Measurements from ENCODE around the gene C4orf50.

The C4orf50 gene

DNA sequence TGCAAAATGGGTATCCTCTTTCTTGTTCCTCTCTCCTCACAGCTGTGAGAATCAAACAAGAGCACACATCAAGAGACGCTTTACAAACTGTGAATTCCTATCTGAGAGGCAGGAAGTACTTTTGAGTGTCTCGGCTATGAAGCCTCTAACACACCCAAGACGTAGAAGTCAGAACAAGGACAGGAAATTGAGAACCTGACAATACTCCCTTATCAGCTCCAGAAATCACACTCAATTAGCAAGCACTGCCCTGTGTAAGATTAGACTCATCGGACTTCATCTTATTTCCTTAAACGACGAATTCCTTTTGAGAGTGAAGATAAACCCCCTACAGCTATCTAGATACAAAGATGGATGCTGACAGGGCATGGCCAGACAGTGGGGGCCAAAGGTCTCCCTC, 74.7 kb downstream of the C4orf50 start:
- no peak for DNase-seq (ENCODE audit: low read depth in 2 of 2)

- no peak for DNase-seq (ENCODE audit: low read depth in 2 of 2)
Measured at GRCh38 chr4:5942947-5943346, 75.3 kb downstream of the C4orf50 start.

DNA sequence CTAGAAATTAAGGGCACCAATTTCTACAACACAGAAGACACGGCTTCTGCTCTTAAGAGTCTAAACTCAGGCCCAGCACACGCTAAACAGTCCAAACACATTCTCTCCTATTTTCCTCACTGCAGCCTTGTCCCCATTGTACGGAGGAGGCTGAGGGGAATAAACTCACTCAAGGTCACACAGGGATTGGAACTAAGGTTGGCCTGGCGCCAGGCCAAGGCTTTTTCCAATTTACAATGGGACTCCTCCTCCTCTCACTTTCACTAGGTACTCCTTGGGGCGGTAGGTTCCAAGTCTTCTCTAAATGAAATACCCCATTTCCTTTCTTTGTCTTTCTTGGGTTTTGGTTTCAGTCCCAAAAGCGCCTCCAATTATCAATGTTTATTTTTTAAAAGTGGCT, 76.6 kb downstream of the C4orf50 start:
- DNase-seq (ENCODE audit: low read depth in 2 of 2): no peak

GRCh38 chr4:5940470-5941203, 77.6 kb downstream of the C4orf50 start:
- no peak for DNase-seq (ENCODE audit: low read depth in 2 of 2)

GRCh38 chr4:5933996-5934831, 84.0 kb downstream of the C4orf50 start:
- no peak for DNase-seq (ENCODE audit: low read depth in 2 of 2)

DNA sequence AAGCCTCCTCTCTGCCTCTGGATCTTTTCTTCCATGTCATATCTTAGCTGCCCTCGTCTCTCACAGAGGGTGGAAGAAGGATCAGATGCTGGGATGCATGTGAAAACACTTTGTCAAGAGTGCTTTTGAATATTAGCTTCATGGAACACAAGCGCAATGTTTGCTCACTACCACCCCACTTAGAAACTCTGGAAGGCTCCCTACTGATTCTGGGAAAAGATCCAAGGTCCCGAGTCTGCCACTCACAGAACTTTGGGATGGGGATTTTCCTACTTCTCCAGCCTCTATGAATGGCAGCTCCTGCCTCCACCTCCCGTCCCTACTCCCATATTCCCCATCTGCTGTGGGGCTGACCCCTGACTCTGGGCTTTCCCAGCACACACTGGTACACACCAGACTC, 85.1 kb downstream of the C4orf50 start:
- DNase-seq (ENCODE audit: low read depth in 2 of 2): no peak

GRCh38 chr4:5932035-5932568, 86.1 kb downstream of the C4orf50 start:
- no peak for DNase-seq (ENCODE audit: low read depth in 2 of 2)

GRCh38 chr4:5931526-5931925, 86.7 kb downstream of the C4orf50 start:
- DNase-seq (ENCODE audit: low read depth in 2 of 2): no peak

- DNase-seq (ENCODE audit: low read depth in 2 of 2): no peak
Measured at GRCh38 chr4:5930876-5931275, 87.4 kb downstream of the C4orf50 start.

DNA sequence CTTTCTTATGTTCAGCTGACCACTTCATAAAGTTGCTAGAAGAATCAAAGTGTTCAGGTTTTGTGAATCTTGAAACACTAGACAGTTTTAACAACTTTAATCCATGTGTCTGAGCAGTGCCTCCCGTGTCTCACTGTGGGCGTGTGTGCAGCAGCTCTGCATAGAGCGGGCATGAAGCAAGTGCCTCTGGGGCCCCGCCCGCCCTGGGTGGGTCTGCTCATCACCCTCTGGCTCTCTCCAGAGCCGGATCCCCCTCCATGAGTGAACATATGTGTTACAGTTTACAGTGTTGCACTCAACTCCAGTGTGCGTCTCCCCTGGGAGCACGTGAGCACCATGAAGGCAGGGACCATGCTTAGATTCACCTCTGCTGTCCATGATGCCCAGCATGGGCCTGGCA, 87.8 kb downstream of the C4orf50 start:
- no peak for DNase-seq (ENCODE audit: low read depth in 2 of 2)

DNA sequence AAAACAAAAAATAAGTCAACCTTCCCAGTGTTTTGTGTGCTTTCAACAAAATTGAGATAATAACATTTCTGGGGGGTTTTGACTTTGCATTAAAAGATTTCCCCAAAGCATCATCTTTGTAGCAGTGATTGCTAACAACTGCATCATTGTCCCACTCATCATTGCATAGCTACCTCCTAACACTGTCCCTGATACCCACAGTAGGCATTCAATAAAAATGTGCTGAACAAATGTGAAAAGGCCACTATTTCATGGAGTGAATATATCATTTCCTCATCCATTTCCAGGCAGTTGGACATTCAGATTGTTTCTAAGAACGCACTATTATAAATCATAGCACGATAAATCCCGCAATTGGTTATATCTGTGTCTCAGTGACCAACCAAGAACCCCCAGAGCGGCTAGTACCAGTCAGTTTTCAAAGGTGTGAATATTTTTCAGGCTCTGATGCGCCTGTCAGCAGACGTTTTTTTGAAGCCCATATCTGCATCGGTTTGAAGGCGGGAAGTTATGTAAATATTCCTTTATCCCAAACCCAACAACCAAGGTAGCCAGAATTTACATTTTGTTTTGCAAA, 89.3 kb downstream of the C4orf50 start:
- DNase-seq (ENCODE audit: low read depth in 2 of 2): no peak

- DNase-seq (ENCODE audit: low read depth in 2 of 2): no peak
Measured at GRCh38 chr4:5928274-5928673, 90.0 kb downstream of the C4orf50 start.

GRCh38 chr4:5927747-5928146, 90.5 kb downstream of the C4orf50 start:
- DNase-seq (ENCODE audit: low read depth in 2 of 2): no peak

DNA sequence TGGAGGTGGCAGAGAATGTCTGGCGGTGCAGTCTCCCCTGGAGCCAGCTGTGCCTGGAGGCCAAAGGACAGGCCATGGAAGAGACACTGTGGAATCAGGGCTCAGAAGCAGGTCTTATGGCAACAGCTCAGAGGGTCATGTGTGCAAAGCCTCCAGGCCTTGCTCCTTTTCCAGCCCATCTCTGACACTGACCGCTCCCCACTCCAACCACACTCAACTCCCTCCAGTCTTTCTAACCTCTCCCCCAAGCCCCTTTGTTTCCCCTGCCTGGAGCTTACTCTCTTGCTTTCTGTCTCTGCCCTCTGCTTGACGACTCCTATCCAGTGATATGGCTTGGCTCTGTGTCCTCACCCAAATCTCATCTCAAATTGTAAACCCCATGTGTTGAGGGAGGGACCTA, 91.1 kb downstream of the C4orf50 start:
- no peak for DNase-seq (ENCODE audit: low read depth in 2 of 2)

DNA sequence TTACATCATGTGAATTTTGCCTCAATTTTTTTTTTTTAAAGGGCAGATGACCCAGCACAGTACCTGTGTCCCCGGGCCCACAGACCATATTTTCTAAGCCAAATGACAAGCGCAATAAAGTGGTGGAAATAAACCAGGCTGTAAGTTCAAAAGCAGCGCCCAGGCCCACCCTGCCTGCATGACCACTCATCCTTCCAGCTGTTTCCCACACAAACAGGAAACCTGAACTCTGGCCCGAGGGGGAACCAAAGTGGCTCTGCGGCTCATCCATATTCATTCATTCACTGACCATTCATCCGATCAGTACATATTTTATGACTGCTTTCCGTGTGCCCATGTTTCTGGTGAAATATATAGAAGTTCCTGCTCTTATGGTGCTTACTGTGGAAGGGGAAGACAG, 91.6 kb downstream of the C4orf50 start:
- DNase-seq (ENCODE audit: low read depth in 2 of 2): no peak

DNA sequence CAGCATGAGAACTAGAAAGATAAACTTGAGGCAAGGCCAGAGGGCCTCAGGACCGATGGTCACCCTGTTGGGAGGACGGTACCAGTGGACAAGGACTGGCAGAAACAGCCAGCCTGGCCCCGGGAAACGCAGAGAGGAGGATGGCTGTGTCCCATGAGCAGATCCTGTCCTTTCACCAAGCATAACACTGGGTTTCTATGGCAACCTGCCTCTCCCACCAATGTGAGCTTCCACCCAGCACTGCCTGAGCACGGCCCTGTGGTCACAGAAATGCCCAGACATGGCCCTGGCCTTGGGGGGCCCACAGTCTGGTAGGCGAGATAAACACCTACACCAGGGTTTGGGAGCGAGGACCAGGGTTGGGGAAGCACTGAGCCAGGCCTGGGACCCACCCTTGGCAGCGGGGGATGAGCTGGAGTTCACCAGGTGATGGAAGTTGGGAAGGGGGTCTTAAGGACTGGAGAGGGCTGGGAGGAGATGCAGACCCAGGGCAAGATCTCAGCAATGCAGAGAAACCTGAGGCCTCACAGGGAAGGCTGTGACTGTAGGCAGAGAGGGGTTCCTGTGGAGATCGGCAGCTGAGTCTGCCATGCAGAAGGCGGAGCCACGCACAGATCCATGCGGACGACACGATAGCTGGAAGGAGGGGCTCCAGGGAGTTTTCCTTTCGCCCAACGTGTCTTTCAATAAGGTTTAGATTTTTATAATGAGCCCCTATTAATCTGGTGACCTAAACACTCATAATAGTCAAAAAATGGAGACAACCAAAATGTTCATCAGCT, 92.6 kb downstream of the C4orf50 start:
- DNase-seq (ENCODE audit: low read depth in 2 of 2): no peak

GRCh38 chr4:5924461-5925125, 93.6 kb downstream of the C4orf50 start:
- DNase-seq (ENCODE audit: low read depth in 2 of 2): no peak

GRCh38 chr4:5923376-5923775, 94.9 kb downstream of the C4orf50 start:
- DNase-seq (ENCODE audit: low read depth in 2 of 2): no peak

DNA sequence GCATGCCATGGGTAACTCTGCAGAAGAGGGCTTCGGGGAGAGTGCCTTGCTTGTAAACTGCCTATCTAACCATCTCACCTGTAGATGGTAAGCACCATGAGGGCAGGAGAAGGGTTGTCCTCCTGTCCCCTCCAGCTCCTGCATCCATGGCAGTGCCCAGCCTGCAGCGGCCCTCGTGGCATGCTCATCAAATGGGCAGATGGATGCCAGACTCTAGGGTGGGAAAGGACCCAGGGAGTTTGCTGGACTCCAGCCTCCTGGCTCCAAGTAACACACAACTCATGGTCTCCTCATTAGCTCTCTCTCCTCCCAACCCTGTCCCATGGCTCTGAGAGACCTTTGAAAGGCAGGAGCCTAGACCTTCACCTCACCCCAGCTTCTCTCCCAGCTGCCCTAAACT, 95.7 kb downstream of the C4orf50 start:
- DNase-seq (ENCODE audit: low read depth in 2 of 2): no peak

GRCh38 chr4:5921981-5922380, 96.2 kb downstream of the C4orf50 start:
- DNase-seq (ENCODE audit: low read depth in 2 of 2): no peak

Data from stimulated activated CD4-positive, alpha-beta T cell treated with anti-CD3 and anti-CD28 coated beads, Interleukin-12 subunit alpha, Interleukin-12 subunit beta, amount 100 ng/mL, for 24 hours (primary cell).